ENCODE data around the gene CASP9.

Gene CASP9

DNA sequence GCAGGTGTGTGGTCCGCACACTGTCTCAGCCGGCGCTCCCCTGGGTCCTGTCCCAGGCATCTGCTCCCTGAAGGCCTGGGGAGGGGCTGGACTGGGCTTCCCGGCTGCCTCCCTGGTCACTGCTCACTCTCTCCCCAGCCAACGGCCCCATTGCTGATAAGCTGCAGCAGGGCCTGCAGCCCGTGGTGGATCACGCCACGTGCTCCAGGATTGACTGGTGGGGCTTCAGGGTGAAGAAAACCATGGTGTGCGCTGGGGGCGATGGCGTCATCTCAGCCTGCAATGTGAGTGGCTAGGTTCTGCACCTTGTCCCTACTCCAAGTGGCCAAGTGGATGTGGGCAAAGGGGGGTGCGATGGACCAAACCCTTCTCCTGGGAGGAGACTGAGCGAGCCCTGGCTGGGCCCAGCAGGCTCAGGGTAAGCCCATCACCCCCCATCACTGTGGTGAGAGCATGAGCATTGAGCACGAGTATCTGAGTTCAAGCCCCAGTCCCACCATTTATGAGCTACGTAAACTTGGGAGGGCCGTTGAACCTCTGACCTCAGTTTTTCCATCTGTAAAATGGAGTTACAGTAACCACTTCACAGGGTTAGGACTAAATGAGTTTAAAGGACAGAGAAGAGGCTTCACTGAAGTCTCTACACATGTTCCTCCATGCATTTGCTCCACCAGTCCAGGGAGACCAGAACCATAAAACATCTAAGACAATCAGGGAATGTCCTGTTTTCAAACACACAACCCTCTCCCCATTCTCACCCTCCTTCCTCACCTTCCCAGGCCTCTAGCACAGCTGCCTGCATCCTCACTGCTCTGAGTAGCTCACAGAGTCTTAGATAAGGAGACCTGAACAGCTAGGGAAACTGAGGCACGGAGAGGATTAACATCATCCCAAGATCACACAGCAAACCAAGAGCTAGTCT, 79.3 kb downstream of the CASP9 start:
- no peak for DNase-seq

DNA sequence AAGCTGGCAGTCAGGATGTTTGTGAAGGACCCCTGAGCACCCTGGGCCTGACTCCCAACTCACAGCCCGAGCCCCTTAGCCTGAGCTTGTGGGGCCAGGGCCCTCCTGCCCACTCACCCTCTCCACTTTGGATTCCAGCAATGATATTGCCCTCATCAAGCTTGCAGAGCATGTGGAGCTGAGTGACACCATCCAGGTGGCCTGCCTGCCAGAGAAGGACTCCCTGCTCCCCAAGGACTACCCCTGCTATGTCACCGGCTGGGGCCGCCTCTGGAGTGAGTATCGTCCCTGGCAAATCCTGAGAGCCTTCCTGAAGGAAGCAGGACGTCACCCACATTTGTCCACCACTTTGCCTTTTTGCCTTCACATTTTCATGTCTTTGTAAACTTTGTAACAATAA, 80.7 kb downstream of the CASP9 start:
- no peak for DNase-seq

GRCh38 chr1:15442759-15443158, 81.3 kb downstream of the CASP9 start:
- DNase-seq = no peak

DNA sequence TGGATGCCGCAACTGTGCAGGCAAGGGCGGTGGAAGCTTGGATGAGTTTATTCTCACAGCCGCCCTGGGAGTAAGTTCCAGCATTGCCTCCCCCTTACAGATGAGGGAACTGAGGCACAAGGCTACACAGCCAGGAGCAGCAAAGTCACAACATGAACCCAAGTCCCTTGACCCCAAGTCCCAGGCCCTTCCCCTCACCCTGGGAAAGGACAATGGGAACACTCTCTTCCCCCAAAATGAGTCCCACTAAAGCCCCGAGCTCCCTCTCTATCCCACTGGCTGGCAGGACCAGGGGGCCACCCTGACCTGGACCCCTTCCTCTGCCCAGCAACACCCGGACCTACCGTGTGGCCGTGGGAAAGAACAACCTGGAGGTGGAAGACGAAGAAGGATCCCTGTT, 81.9 kb downstream of the CASP9 start:
- no peak for DNase-seq
